Measurements from ENCODE around the gene TP63. TPM values are rescaled to one million over a fixed set of nuclear protein-coding genes. Genes with fewer than 3 reads are reported as not detected.
A peak's percentile ranks its signal among the peaks of the same experiment; 100 is the strongest.

TP63 gene
- total RNA-seq, 1 donor: 1.8 TPM

DNA sequence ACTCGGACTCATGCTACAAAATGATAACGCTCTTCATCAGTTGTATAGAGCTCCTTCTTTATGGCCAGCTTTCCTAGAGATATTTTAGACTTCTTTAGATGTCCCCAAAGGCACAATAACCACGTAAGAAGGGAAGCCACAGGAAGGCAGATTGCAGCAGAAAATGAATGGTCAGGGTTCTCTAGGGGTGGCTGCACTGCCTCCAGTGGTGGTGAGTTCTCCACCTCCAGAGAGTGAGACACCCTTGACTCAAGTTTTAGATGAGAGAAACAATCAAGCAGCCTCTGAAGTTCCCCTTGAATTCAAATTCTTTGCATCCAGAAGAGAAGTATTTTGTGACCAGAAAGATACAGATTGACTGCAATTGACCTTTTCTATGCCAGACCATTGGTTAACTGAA, 191.5 kb downstream of the TP63 start:
- Histone ChIP-seq H3K27me3 (ENCODE audit: insufficient read depth, low read length) (no peaks in the 10 kb centered on the region), H3K4me1 (ENCODE audit: insufficient read depth, low read length) (peaks cover 9% of the 10 kb centered on the region), H3K4me3 (ENCODE audit: insufficient read depth, low read length) (no peak overlapping the region), H3K9me3 (ENCODE audit: low read depth, low read length) (no peaks in the 10 kb centered on the region), H3K27ac (ENCODE audit: low read depth, low read length) (no peak overlapping the region), H3K36me3 (ENCODE audit: insufficient read depth, low read length) (no peaks in the 10 kb centered on the region), H3K4me2 (ENCODE audit: insufficient read depth, low read length) (no peak overlapping the region), H4K20me1 (ENCODE audit: insufficient read depth, low read length) (no peaks in the 10 kb centered on the region), H2AFZ (ENCODE audit: low read length) (no peak overlapping the region), H3K79me2 (ENCODE audit: insufficient read depth, low read length) (no peaks in the 10 kb centered on the region)
- TF ChIP-seq, protein P1, sequence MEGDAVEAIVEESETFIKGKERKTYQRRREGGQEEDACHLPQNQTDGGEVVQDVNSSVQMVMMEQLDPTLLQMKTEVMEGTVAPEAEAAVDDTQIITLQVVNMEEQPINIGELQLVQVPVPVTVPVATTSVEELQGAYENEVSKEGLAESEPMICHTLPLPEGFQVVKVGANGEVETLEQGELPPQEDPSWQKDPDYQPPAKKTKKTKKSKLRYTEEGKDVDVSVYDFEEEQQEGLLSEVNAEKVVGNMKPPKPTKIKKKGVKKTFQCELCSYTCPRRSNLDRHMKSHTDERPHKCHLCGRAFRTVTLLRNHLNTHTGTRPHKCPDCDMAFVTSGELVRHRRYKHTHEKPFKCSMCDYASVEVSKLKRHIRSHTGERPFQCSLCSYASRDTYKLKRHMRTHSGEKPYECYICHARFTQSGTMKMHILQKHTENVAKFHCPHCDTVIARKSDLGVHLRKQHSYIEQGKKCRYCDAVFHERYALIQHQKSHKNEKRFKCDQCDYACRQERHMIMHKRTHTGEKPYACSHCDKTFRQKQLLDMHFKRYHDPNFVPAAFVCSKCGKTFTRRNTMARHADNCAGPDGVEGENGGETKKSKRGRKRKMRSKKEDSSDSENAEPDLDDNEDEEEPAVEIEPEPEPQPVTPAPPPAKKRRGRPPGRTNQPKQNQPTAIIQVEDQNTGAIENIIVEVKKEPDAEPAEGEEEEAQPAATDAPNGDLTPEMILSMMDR (IDR thresholded peaks at IDR 0.05; ENCODE audit: extremely low read depth, low read depth, low read length): peak; percentile 23
- DNase-seq (ENCODE audit: insufficient read length, low spot score, missing footprints): no peak

DNA sequence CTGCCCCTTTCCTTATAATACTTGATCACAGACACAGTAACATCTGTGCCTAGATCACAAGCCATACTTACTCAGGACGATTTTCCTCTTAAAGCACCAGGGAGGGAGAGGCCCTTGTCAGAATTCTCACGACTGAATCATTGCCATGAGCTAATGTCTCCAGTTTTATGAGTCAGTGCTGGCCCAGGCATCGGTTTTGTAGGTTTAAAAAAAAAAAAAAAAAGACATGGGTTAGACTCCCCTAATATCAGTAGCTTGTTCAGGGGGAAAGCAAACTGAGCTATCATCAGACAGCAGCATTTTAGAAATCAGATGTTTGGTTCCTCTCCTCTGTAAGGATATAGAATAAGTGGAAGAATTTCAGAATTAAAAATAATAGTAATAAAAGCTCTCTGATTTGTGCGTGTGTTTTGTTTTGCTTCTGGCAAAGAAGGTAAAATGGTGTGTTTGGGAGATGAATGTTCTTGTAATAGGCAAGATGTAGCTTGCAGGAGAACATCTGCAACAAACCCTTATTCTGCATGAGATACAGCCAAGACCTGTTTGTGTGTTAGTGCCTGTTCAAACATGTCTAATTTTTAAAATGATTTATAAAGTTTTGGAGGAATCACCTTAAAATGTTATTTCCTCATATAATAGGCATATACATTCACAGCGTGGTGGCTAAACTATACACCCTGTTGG, 193.6 kb downstream of the TP63 start:
- peak overlapping the region; percentile 59 for H3K27ac ChIP-seq (ENCODE audit: low read depth, low read length)
- peak; percentile 85 for DNase-seq (ENCODE audit: insufficient read length, low spot score, missing footprints)
- H3K79me2 ChIP-seq (ENCODE audit: insufficient read depth, low read length): no peaks in the 10 kb centered on the region
- no peak overlapping the region for H2AFZ ChIP-seq (ENCODE audit: low read length)
- H3K4me2 ChIP-seq (ENCODE audit: insufficient read depth, low read length): peak overlapping the region; percentile 3
- H3K9me3 ChIP-seq (ENCODE audit: low read depth, low read length): no peaks in the 10 kb centered on the region
- peaks cover 9% of the 10 kb centered on the region for H3K4me1 ChIP-seq (ENCODE audit: insufficient read depth, low read length)
- H4K20me1 ChIP-seq (ENCODE audit: insufficient read depth, low read length): no peaks in the 10 kb centered on the region
- H3K4me3 ChIP-seq (ENCODE audit: insufficient read depth, low read length): no peak overlapping the region
- H3K36me3 ChIP-seq (ENCODE audit: insufficient read depth, low read length): no peaks in the 10 kb centered on the region
- no peaks in the 10 kb centered on the region for H3K27me3 ChIP-seq (ENCODE audit: insufficient read depth, low read length)
- TF ChIP-seq, protein P1 (IDR thresholded peaks at IDR 0.05; ENCODE audit: extremely low read depth, low read depth, low read length): no peak

DNA sequence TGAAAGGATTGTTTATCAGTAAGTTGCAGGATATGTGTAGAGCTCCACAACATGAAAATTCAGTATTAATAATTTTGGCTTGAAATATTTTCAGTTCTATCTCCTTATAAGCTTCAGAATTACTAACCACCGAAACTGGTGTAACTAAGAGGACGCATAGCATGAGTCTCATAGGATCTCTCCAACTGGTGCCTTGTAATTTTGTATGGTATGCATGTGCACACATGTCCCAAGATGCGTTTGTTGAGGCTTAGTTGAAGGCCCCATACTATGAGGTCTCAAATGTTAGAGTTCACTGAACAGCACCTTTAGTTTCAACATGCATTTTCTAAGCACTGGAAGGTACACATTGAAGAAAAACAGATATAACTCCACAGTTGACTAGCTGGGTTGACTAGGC, 195.4 kb downstream of the TP63 start:
- H3K27ac ChIP-seq (ENCODE audit: low read depth, low read length): no peak overlapping the region
- no peaks in the 10 kb centered on the region for H3K79me2 ChIP-seq (ENCODE audit: insufficient read depth, low read length)
- H3K27me3 ChIP-seq (ENCODE audit: insufficient read depth, low read length): no peaks in the 10 kb centered on the region
- H3K4me3 ChIP-seq (ENCODE audit: insufficient read depth, low read length): no peak overlapping the region
- H2AFZ ChIP-seq (ENCODE audit: low read length): no peak overlapping the region
- no peaks in the 10 kb centered on the region for H3K36me3 ChIP-seq (ENCODE audit: insufficient read depth, low read length)
- H3K9me3 ChIP-seq (ENCODE audit: low read depth, low read length): no peaks in the 10 kb centered on the region
- H3K4me1 ChIP-seq (ENCODE audit: insufficient read depth, low read length): peaks cover 9% of the 10 kb centered on the region
- TF ChIP-seq, protein P1 (IDR thresholded peaks at IDR 0.05; ENCODE audit: extremely low read depth, low read depth, low read length): no peak
- no peak overlapping the region for H3K4me2 ChIP-seq (ENCODE audit: insufficient read depth, low read length)
- no peaks in the 10 kb centered on the region for H4K20me1 ChIP-seq (ENCODE audit: insufficient read depth, low read length)
- DNase-seq (ENCODE audit: insufficient read length, low spot score, missing footprints): no peak

DNA sequence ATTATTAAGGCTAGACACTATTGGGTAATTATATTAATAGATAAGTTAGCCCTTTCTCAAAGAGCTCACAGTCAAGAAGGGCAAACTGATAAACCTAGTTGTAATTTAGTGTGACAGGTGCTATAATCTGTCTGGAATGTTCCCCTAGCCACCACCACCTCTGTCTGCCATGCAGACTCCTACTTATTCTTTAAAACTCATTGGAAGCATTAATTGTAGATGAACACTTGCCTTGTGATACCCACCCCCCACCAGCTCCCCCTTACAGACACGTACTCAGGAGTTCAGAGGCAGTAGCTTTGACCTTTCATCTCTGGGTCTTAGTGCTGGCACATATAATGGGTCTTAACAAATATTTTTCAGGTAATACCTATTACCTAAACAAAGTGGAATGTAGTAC, 195.9 kb downstream of the TP63 start:
- Histone ChIP-seq H2AFZ (ENCODE audit: low read length) (no peak overlapping the region), H3K79me2 (ENCODE audit: insufficient read depth, low read length) (no peaks in the 10 kb centered on the region), H3K9me3 (ENCODE audit: low read depth, low read length) (no peaks in the 10 kb centered on the region), H3K36me3 (ENCODE audit: insufficient read depth, low read length) (no peaks in the 10 kb centered on the region), H3K27ac (ENCODE audit: low read depth, low read length) (no peak overlapping the region), H3K4me2 (ENCODE audit: insufficient read depth, low read length) (no peak overlapping the region), H3K4me1 (ENCODE audit: insufficient read depth, low read length) (peaks cover 9% of the 10 kb centered on the region), H3K4me3 (ENCODE audit: insufficient read depth, low read length) (no peak overlapping the region), H4K20me1 (ENCODE audit: insufficient read depth, low read length) (no peaks in the 10 kb centered on the region), H3K27me3 (ENCODE audit: insufficient read depth, low read length) (no peaks in the 10 kb centered on the region)
- TF ChIP-seq, protein P1 (IDR thresholded peaks at IDR 0.05; ENCODE audit: extremely low read depth, low read depth, low read length): no peak
- no peak for DNase-seq (ENCODE audit: insufficient read length, low spot score, missing footprints)

Measured in osteoblast (primary cell).